ENCODE results near the gene PTCD1. TPM values are rescaled to one million over a fixed set of nuclear protein-coding genes. Genes with fewer than 3 reads are reported as not detected.

The PTCD1 gene
- total RNA-seq, 1 donor from 2014 or later, result 5.8 TPM

DNA sequence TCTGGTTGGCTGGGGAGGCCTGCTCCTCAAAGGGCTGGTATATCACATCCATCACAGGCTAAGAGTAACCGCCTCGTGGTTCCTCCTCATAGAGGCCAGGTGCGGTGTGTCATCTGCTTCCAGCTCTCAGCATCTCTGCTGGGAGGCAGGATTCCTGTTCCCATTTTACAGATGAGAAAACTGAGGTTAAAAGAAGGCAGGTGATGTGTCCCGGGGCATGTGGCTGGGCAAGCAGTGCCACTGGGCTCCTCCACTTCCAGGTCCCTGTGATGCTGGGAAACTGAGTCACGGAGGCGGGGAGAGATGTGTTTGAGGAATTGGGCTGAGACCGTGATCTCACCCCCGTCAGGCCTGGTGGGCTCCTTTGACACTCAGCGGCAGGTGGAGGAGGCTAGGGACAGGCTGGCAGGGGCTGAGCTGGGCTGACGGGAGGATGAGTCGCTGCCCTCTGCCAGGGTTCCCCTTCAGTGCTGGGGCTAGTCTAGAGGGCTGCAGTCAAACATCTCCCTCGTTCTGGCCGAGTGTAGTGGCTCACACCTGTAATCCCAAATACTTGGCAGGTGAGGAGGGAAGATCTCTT, 54.7 kb downstream of the PTCD1 start:
- Mint-ChIP-seq H3K9me3 (ENCODE audit: unreplicated experiment) (no peaks in the 10 kb centered on the region), H3K36me3 (ENCODE audit: low read depth, unreplicated experiment) (peaks cover 9% of the 10 kb centered on the region), H3K27ac (ENCODE audit: unreplicated experiment) (no peak overlapping the region), H3K27me3 (ENCODE audit: low read depth, unreplicated experiment) (no peaks in the 10 kb centered on the region), H3K4me1 (ENCODE audit: low read depth, unreplicated experiment) (peaks cover 17% of the 10 kb centered on the region), H3K4me3 (ENCODE audit: unreplicated experiment) (no peak overlapping the region)
- no peak overlapping the region for H3K4me3 ChIP-seq (ENCODE audit: insufficient read depth, low read depth, low read length)
- H3K27me3 ChIP-seq (ENCODE audit: insufficient read depth, low read length), result no peaks in the 10 kb centered on the region
- H3K27ac ChIP-seq (ENCODE audit: low read depth, low read length), result no peak overlapping the region
- DNase-seq (ENCODE audit: low read depth) (no peak), FAIRE-seq (no peak)
- no peak overlapping the region for H3K4me2 ChIP-seq (ENCODE audit: low read length)
- H3K9me3 ChIP-seq (ENCODE audit: insufficient read depth, low read depth, low read length), result no peaks in the 10 kb centered on the region
- no peak overlapping the region for H3K9ac ChIP-seq (ENCODE audit: low read length)
- H3K79me2 ChIP-seq (ENCODE audit: insufficient read depth, low read length), result peaks cover 51% of the 10 kb centered on the region
- TF ChIP-seq EZH2 (IDR thresholded peaks at IDR 0.05; ENCODE audit: insufficient read depth, low read length), result no peak
- TF ChIP-seq, protein P1, sequence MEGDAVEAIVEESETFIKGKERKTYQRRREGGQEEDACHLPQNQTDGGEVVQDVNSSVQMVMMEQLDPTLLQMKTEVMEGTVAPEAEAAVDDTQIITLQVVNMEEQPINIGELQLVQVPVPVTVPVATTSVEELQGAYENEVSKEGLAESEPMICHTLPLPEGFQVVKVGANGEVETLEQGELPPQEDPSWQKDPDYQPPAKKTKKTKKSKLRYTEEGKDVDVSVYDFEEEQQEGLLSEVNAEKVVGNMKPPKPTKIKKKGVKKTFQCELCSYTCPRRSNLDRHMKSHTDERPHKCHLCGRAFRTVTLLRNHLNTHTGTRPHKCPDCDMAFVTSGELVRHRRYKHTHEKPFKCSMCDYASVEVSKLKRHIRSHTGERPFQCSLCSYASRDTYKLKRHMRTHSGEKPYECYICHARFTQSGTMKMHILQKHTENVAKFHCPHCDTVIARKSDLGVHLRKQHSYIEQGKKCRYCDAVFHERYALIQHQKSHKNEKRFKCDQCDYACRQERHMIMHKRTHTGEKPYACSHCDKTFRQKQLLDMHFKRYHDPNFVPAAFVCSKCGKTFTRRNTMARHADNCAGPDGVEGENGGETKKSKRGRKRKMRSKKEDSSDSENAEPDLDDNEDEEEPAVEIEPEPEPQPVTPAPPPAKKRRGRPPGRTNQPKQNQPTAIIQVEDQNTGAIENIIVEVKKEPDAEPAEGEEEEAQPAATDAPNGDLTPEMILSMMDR (IDR thresholded peaks at IDR 0.05; ENCODE audit: insufficient read depth, low read depth, low read length), result no peak
- H3K36me3 ChIP-seq (ENCODE audit: insufficient read depth, low read length), result peaks cover 9% of the 10 kb centered on the region
- no peak overlapping the region for H2AFZ ChIP-seq (ENCODE audit: low read depth, low read length)
- H4K20me1 ChIP-seq (ENCODE audit: insufficient read depth, low read length), result peaks cover 70% of the 10 kb centered on the region
- peaks cover 20% of the 10 kb centered on the region for H3K4me1 ChIP-seq (ENCODE audit: insufficient read depth, low read length)

DNA sequence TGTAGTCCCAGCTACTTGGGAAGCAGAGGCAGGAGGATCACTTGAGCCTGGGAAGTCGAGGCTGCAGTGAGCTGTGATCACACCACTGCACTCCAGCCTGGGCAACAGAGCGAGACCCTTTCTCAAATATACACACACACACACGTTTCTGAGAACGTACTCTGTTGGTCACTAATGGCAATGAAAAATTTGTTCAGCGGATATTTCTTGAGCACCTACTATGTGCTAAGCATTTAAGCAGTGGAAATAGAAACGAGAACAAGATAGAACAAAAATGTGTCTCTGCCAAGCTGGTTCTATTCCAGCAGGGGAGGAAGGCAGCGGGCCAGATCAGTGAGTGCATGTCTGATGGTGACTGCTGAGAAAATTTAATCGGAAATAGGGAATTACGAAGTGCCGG, 55.4 kb downstream of the PTCD1 start:
- H3K4me2 ChIP-seq (ENCODE audit: low read length), result no peak overlapping the region
- no peaks in the 10 kb centered on the region for H3K27me3 ChIP-seq (ENCODE audit: insufficient read depth, low read length)
- peaks cover 71% of the 10 kb centered on the region for H4K20me1 ChIP-seq (ENCODE audit: insufficient read depth, low read length)
- H3K36me3 ChIP-seq (ENCODE audit: insufficient read depth, low read length), result peaks cover 7% of the 10 kb centered on the region
- TF ChIP-seq, protein P1 (IDR thresholded peaks at IDR 0.05; ENCODE audit: insufficient read depth, low read depth, low read length), result no peak
- no peak for TF ChIP-seq EZH2 (IDR thresholded peaks at IDR 0.05; ENCODE audit: insufficient read depth, low read length)
- peaks cover 21% of the 10 kb centered on the region for H3K4me1 ChIP-seq (ENCODE audit: insufficient read depth, low read length)
- H3K79me2 ChIP-seq (ENCODE audit: insufficient read depth, low read length), result peaks cover 51% of the 10 kb centered on the region
- H3K9me3 ChIP-seq (ENCODE audit: insufficient read depth, low read depth, low read length), result no peaks in the 10 kb centered on the region
- Mint-ChIP-seq H3K9me3 (ENCODE audit: unreplicated experiment) (no peaks in the 10 kb centered on the region), H3K4me1 (ENCODE audit: low read depth, unreplicated experiment) (peaks cover 17% of the 10 kb centered on the region), H3K4me3 (ENCODE audit: unreplicated experiment) (no peak overlapping the region), H3K36me3 (ENCODE audit: low read depth, unreplicated experiment) (peaks cover 9% of the 10 kb centered on the region), H3K27ac (ENCODE audit: unreplicated experiment) (no peak overlapping the region), H3K27me3 (ENCODE audit: low read depth, unreplicated experiment) (no peaks in the 10 kb centered on the region)
- DNase-seq (ENCODE audit: low read depth) (no peak), FAIRE-seq (no peak)
- H3K27ac ChIP-seq (ENCODE audit: low read depth, low read length), result no peak overlapping the region
- H3K9ac ChIP-seq (ENCODE audit: low read length), result no peak overlapping the region
- H3K4me3 ChIP-seq (ENCODE audit: insufficient read depth, low read depth, low read length), result no peak overlapping the region
- no peak overlapping the region for H2AFZ ChIP-seq (ENCODE audit: low read depth, low read length)

DNA sequence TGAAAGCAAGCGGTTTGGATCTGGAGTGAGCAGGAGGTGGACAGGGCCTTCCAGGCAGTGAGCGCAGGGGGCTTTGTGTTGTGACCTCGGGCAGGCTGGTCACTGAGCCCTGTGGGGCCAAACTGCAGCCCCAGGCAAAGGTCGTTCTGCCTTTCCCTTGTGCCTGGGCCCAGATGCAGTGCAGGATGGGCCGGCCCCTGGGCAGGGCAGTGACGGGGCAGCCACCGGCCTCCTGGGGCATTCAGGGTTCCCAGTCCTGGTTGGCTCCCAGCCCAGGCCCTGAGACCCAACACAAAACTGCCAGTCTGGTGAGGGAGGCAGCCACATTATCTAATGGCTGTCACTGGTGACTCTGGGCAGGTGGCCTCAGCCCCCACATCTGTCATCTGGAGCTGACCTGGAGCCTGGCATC, 56.9 kb downstream of the PTCD1 start:
- Histone ChIP-seq H2AFZ (ENCODE audit: low read depth, low read length) (no peak overlapping the region), H3K79me2 (ENCODE audit: insufficient read depth, low read length) (peaks cover 59% of the 10 kb centered on the region), H3K9ac (ENCODE audit: low read length) (no peak overlapping the region), H3K27ac (ENCODE audit: low read depth, low read length) (no peak overlapping the region), H3K9me3 (ENCODE audit: insufficient read depth, low read depth, low read length) (no peaks in the 10 kb centered on the region), H4K20me1 (ENCODE audit: insufficient read depth, low read length) (peaks cover 79% of the 10 kb centered on the region), H3K27me3 (ENCODE audit: insufficient read depth, low read length) (no peaks in the 10 kb centered on the region), H3K4me1 (ENCODE audit: insufficient read depth, low read length) (peaks cover 21% of the 10 kb centered on the region), H3K4me2 (ENCODE audit: low read length) (no peak overlapping the region), H3K4me3 (ENCODE audit: insufficient read depth, low read depth, low read length) (no peak overlapping the region), H3K36me3 (ENCODE audit: insufficient read depth, low read length) (peaks cover 5% of the 10 kb centered on the region)
- no peak overlapping the region for H3K4me3 Mint-ChIP-seq (ENCODE audit: unreplicated experiment)
- H3K36me3 Mint-ChIP-seq (ENCODE audit: low read depth, unreplicated experiment), result peaks cover 9% of the 10 kb centered on the region
- DNase-seq (ENCODE audit: low read depth) (no peak), FAIRE-seq (no peak)
- no peak for TF ChIP-seq EZH2 (IDR thresholded peaks at IDR 0.05; ENCODE audit: insufficient read depth, low read length)
- TF ChIP-seq, protein P1 (IDR thresholded peaks at IDR 0.05; ENCODE audit: insufficient read depth, low read depth, low read length), result no peak
- H3K9me3 Mint-ChIP-seq (ENCODE audit: unreplicated experiment), result no peaks in the 10 kb centered on the region
- no peak overlapping the region for H3K27ac Mint-ChIP-seq (ENCODE audit: unreplicated experiment)
- no peaks in the 10 kb centered on the region for H3K27me3 Mint-ChIP-seq (ENCODE audit: low read depth, unreplicated experiment)
- peaks cover 17% of the 10 kb centered on the region for H3K4me1 Mint-ChIP-seq (ENCODE audit: low read depth, unreplicated experiment)
